Caki2 (cell line): ENCODE measurements around the gene SHISA2. TPM values are rescaled to one million over a fixed set of nuclear protein-coding genes. Genes with fewer than 3 reads are reported as not detected.

Experiments
- DNase-seq: peaks from one replicate; pipeline ENCODE4 v3.0.0-alpha.2; 2015; ENCODE audit warnings: low read depth
- in situ Hi-C: cut with HindIII; loops from 2 replicates; pipeline ENCODE4 v1.10.0; 2016; ENCODE audit warnings: low sequenced_read_pairs, low pct_unique_long_range_greater_than_20kb, mixed read lengths
- total RNA-seq: library from RNA; depleted of rRNA; stranded (reverse); fragments of >200 nt; shearing (Covaris generic); gene quantifications from 2 replicates; pipeline ENCODE4 v1.2.3, GENCODE V29; 2014; ENCODE audit warnings: low replicate concordance

Gene SHISA2
- total RNA-seq, 1 experiment from 2014 or later = 148 TPM

DNA sequence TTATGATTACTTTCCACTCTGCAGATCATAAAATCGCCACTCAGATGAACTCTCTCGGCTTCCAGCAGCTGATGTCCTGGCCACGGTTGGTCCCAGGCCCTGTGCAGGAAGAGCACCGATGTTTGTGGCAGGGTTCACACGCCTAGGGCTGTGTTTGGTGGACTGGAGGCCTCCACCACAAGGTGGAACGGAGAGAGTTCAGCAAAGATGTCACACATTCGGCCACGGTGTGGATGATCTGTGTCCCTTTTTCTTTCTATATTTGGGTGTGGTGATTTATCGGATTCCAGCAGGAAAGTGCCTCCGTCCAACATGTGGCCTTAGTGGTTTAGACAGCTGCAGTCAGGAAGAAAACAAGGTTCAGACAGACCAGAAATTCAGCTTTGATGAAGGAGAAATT is 521 bp upstream of the SHISA2 start:
- DNase-seq = no peak
- in situ Hi-C loops = no loop called here

DNA sequence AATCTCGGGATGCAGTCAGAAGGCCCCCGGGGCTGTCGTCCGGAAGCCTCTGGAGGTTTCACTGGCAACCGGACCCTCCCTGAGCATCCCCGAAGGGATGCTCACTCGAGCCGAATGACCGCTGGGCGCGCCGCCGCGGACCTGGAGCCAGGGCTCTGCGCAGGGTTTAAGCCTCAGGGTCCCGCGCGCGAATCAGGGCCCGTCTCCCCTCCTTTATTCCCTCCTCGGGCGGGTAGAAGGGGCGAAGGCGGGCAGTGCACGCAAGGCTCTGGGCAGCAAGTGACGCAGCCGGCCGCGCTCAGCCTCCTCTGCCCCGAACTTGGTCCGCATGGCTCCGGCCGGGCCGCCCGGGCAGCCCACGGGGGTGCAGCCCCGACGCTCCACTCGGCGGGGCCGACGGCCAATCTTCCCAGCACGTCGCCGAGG is 572 bp downstream of the SHISA2 start:
- DNase-seq = peak; percentile 44
- in situ Hi-C loops = no loop called here

DNA sequence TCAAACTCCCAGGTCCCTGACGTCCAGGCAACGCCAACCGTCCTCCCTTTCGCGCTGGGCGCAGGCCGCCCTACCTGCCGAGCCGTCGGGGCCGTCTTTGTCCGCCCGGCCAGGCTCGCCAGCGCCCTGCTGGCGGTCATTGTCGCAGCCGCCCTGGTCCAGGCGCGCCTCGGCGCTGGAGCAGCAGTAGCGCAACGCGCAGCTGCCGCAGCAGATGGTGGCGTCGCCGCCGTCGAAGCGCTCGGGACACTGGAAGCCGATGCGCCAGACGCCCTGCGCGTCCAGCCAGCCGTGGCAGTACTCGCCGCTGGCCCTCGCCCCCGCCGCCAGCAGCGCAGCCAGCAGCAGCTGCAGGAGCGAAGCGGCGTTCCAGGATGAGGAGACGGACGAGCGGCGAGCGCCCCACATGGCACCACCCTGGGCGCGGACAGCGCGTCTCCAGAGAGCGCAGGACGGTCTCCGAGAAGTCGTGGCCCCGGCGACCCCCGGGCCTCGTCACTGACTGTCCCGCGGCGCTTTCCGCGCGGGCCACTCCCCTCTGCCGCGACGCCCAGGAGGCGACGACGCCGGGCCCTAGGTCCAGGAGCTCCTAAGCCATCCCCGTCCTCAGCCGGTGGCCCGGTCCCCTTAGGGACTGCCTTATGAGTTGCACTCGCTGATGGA is 1.1 kb downstream of the SHISA2 start:
- peak; percentile 51 for DNase-seq
- in situ Hi-C loops = no loop called here

DNA sequence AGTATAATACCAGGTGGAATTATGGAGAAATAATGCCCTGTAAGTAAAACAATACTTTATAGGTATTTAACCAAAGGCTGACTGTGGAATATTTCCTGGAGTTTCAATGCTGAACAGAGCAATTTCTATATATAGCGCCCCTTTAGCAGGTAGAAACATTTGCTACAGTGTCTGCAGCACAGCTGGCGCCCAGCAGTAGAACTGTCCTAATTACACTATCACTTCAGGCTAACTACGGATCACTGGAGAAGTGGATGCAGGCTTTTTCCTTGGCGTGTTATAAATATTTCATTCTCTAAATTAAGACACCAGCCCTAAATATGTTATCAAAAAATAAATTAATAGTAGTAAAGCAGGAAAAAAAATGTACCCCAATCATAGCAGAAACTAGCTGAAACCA is 3.1 kb downstream of the SHISA2 start:
- in situ Hi-C loops = no loop called here
- DNase-seq = no peak

DNA sequence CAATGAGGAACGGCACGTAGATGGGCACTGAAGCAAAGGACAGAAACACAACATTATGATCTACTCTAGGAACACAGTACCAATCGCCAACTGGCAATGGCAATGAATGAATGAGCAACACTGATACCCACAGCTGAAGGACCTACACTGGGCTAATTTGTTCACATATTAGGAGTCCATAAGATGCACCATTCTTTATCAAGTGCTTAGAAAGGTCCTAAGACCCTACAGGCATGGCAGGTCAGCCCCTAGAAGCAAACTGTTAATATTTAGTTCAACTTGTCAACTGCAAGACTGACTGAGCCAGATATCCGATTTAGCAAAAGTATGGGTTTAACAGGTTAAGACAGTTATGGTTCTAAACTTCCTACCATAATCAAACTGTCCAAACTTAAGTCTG is 4.8 kb downstream of the SHISA2 start:
- DNase-seq = no peak
- in situ Hi-C loops = no loop called here

DNA sequence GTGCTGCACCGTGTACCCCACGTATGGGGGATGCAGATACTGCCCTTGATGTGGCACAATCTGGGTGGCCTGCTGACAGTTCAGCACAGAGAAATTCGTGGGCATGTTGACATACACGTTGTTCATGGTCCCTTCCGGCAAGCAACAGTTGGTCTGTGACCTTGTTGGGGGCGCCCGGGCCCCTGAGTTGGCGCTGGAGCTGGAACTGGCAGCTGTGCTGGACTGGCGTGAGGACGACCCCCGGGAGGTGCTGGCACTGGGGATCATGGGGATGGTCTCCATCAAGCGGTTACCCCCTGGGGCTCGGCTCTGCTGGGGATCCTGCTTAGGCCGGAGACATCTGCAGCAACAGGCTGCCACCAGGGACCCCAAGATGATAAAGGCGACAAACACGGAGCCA is 5.2 kb downstream of the SHISA2 start:
- DNase-seq = no peak
- in situ Hi-C loops = no loop called here

DNA sequence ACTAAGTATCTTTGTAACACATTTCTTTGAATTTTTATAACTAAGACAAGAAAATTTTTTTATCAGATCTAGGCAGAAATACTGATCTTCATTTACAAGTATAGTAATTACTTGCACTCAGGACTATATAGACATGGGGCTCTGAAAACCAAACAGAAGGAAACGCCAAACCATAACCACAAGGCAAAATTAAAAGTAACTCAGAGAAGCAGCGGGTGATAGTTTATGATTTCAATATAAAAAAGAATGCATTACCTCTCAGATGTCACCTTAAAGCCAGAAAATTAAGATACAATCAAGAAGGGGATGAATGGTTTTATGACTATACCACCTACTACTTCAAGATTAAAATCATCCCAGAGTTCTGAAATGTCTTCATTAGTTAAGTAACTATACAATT is 6.7 kb downstream of the SHISA2 start:
- DNase-seq = no peak
- in situ Hi-C loops = no loop called here

DNA sequence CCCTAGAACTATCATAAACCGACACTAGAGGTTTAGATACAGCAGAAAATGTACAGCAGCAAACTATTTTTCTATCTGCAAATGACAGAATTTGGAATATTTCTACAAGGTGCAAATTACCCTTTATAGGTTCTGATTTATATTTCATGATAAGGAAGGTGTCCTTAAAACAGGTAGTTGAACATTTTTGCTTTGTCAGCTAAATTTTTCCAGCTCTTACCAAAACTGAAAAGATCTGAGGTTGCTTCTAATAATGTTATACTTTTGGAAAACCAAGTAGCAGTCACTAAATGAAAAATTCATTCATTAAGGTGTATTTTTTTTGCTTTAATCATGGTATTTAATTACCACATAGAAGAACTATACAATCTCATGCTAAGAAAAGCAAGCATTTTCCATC is 9.0 kb downstream of the SHISA2 start:
- DNase-seq = no peak
- in situ Hi-C loops = no loop called here

DNA sequence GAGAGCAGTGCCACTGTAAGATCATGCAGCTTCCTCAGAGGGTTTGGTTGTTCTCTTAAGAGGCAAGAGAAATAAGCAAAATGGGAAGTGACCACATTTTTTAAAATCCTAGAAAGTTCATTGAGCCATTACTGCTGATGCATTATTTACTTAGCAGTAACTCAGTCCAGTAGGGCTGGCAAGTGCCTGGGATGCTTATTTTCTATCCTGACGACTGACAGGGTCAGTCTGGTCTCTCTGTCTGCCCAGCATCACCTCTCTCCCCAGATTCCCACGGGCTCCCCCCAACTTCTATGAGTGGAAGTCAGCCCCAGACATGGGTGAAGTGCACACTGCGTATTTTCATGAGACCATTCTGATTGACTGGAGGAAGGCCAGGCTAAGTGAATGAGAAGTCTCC is 10.4 kb downstream of the SHISA2 start:
- in situ Hi-C loops = no loop called here
- peak; percentile 32 for DNase-seq

DNA sequence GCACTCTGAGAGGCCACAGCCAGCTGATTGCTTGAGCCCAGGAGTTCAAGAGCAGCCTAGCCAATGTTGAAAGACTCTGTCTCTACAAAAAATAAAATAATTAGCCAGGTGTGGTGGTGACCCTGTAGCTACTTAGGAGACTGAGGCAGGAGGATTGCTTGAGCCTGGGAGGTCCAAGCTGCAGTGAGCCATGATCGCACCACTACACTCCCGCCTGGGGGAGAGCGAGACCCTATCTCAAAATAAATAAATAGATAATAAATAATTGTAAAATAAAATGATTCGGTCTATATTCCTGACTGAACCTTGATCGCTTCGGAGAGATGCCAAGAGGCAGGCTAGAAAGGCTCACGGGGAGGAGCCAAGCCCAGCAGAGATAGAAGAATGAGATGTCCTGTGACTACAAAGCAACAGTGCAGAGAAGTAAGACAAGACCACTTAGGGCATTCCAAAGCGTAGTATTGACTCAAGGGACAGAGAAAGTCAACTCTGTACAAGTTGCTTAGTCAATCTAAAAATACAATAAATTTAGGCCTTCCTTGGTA is 12.8 kb downstream of the SHISA2 start:
- in situ Hi-C loops = no loop called here
- no peak for DNase-seq

DNA sequence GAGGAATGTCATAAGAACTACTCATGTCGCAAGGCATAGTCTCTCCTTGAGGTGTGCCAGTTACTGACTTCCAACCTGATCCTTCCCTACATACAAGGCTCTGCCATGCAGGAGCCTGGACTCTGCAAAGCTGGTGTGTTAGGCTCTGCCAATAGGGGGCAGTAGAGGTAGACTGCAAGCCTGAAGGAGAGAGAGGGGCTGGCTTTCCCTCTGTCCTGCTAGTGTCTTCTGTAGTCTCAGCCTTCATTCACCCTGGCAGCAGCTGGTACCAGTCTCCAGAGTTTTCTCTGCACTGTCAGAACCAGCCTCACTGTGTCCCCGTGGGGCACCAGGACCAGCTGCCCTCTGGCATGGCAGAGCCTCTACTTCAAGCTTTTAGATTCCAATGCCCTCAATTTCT is 14.5 kb downstream of the SHISA2 start:
- in situ Hi-C loops = no loop called here
- DNase-seq = no peak

DNA sequence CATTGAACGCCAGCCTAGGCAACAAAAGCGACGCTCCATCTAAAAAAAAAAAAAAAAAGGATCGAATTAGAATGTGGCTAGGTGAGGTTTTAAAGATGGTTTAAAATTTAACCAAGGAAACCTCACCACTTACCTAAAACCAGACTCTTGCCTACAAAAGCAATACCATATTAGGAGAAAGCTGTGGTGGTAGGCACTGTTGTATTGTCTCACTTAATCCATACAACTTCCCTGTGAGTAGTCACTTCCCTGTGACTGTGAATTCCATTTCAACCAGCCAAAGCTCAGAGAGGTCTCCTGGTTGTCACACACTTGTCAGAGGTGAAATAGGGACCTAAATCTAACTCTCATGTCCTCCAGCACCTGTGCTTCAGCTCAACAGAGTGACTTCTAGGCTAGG is 15.4 kb downstream of the SHISA2 start:
- no peak for DNase-seq
- in situ Hi-C loops = no loop called here

DNA sequence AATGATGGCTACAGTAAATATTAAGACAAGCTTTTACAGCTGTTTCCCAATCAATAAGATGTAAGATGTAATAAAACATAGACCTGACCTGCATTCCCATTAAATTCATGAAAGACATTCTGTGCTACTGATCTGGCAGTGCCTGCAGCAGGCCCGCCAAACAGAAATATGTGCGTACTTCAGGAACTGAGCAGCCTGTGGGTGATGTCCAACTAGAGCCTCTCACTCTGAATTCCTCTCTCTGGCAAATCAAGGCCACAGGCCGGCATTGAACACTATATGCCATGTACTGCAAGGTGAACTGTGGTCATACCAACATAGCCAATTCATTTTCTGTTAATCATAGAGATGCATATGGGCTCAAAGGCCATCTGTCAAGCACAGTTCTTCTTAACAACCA is 17.8 kb downstream of the SHISA2 start:
- in situ Hi-C loops = no loop called here
- DNase-seq = no peak

DNA sequence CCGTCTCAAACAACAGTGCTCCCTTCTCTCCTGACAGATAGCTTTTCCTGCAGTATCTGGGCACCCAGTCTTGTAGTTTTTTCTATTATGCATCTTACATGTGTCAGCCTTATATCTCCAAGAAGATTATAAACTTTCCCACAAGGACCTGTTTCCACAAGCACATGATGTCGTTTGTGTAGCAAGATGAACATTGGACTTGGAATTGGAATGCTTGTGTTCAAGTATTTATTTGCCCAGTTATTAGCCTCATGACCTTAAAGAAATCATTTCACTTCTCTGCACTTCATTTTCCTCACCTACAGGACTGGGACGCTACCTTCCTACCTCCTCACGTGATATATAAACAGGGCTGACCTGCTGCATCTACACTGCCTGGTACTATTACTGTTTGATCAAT is 21.5 kb downstream of the SHISA2 start:
- in situ Hi-C loops = no loop called here

DNA sequence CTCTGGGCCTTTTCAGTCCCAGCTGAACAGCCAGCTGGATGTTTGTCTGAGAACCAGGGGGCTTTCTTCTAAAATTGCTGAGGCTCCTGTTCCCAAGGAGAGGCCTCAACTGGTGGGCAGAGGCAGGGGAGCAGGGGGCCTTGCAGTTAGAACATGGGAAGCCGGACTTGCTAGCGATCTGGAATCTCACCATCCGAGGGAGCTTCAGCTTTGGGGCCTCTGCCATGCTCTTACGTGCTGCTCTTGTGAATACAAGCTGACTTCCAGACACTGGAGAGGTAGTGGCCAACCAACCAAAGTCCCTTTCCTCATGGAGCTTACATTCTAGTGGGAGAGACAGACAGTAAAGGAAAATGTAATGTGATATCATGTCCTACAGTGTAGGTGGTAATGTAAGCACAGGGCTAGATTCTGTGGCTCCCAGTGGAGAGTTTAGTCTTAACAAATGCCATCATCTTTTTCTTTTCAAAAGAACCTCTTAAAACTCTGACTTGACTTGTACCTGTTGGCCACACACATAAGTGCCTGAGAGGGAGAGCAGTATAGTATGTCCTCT is 22.2 kb downstream of the SHISA2 start:
- DNase-seq = no peak
- in situ Hi-C loops = no loop called here

More for the DNA sequence above, 21.5 kb downstream of the SHISA2 start:
- no peak for DNase-seq

DNA sequence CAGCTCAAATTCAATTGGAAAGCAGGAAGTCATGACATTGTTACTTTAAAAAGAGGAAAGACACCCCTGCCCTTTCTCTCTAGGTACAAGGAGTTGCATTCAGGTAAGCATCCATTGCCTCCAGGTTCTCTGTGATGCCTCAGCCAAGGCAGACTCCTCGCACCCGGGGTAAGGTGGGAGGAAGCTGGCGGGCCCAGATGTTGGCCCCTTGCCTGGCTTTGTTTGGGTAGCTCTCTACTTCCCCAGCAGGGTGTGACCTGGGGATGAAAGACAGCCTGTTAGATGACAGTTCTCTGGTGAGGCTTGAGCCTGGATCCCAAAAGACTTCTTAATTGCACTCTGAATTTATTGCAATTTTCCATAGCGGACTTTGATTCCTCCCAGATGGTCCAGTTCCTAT is 25.6 kb downstream of the SHISA2 start:
- no peak for DNase-seq
- in situ Hi-C loops = no loop called here

DNA sequence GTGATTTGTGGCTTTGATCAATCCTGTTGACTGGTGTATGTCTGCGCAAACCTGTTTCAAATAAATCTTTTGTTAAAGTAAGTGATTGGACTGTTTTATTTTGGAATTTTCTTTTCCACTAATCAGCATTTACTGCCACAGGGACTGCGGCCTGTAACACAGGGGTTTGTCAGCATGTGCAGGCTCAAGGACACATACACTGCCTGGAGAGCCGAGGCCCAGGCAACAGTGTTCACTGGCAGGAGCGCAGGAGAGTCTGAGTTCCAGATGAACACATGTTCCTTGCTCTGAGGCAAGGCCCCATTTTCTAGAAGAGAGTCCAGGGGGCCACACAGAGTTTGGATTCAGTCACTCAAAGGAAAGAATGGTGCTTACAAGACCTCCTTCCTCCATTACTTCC is 26.0 kb downstream of the SHISA2 start:
- DNase-seq = no peak
- in situ Hi-C loops = no loop called here

DNA sequence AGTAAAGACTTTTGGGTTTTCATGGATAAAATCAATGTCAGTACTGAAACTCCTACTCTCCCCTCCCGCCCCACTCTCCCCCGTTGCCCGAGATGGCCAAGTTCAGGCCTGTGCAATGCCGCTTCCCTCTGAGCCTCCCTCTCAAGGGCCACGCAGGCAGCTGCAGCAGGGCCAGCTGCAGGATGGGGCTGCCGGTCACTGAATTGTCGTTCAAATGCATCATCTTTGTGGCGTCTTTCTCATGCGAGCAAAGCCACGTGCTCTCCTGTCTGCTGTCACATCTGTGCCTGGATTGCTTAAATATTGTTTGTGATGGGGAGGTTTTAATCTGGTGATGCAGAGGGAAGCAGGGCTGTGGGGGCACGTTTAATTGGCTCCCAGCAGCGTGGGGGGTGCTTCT is 26.6 kb downstream of the SHISA2 start:
- in situ Hi-C loops = no loop called here

DNA sequence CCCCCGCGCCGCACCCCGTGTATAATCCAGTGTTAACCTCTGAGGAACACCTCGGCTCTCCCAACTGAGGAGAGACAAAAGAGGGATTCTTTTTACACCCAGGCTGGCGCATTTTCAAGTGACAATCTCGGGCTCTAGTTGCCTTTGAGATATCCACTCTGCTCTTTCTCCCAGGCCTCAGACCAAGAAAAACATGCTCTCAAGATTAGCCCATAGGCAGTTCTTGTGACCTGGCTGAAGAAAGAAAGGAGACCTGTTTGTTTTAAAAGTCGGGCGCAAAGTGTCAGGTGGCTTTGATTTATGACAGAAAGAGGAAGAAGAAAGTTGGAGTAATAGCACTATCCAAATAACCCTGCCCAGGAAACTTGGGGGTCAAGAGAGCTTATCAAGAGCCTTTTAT is 27.3 kb downstream of the SHISA2 start:
- in situ Hi-C loops = no loop called here
- peak; percentile 77 for DNase-seq

More for the DNA sequence above, 26.6 kb downstream of the SHISA2 start:
- DNase-seq = no peak
